Measurements from ENCODE around the gene DRC7.

Gene DRC7

DNA sequence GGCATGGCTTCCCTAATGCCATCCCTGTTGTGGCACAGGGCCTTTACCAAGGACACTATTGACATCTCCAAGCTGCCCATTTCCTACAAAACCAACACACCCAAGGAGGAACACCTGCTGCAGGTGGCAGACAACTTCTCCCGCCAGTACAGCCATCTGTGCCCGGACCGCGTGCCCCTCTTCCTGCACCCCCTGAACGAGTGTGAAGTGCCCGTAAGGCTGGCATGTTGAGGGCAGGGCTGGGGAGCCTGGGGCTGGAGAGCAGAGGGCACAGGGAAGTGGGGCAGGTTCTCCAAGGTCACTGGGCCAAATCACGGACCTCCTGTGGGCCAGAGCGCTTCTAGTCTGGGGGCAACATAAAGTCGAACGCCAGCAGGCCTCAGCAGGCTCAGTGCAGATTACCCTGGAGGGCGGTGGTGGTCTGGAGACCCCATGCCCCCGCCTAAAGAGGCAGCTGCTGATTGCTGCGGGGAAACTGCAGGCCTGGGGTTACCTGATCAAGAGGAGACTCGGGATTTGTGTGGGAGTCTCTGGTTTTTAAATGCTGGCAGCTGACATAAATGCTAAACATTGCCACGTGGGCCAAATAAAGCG lies 4.3 kb downstream of the DRC7 start:
- DNase-seq (ENCODE audit: insufficient read length, low spot score) (no peak), FAIRE-seq (no peak)
- TF ChIP-seq POLR2AphosphoS5 (IDR thresholded peaks at IDR 0.05; ENCODE audit: low read depth, low read length) (no peak), PAX5 (IDR thresholded peaks at IDR 0.05; ENCODE audit: insufficient read depth, low read length, severe bottlenecking) (no peak), SPI1 (IDR thresholded peaks at IDR 0.05; ENCODE audit: low read depth, low read length) (no peak), TAF1 (IDR thresholded peaks at IDR 0.05; ENCODE audit: low read depth, low read length) (no peak), POU2F2 (IDR thresholded peaks at IDR 0.05; ENCODE audit: low read depth, low read length) (no peak), POLR2A (IDR thresholded peaks at IDR 0.05; ENCODE audit: low read depth, low read length) (no peak)

DNA sequence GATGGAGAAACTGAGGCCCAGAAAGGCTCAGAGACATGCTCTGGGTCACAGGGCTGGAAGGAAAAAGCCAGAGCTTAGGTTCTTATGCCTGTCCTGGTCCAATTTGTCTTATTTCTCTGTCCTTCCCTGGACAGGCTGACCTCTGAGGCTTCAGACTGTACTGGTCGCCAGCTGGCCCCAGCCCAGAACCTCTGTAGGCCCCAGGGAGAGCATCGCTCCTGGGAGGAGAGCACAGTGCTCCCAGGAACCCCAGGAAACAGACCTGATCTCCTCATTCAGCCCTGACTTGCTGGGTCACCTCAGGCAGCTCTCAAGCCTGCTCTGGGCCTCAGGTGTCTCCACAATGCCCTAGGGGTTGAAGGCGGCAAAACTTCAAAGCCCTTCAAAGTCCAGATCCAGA lies 4.9 kb downstream of the DRC7 start:
- no peak for TF ChIP-seq POU2F2 (IDR thresholded peaks at IDR 0.05; ENCODE audit: low read depth, low read length)
- DNase-seq (ENCODE audit: insufficient read length, low spot score) (no peak), FAIRE-seq (no peak)

DNA sequence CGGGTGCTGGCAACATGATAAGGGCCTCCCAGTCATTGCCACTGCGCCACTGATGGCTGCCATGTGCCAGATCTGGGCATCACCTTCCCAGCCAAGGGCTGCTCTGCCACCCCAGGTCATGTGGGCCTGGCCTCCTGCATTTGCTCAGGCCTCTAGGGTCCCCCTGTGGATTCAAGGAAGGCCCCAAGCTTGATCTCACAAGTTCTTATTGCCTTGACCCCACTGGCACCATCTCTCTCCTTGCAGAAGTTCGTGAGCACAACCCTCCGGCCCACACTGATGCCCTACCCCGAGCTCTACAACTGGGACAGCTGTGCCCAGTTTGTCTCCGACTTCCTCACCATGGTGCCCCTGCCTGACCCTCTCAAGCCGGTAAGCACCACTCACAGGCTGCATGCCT lies 5.3 kb downstream of the DRC7 start:
- no peak for FAIRE-seq
- TF ChIP-seq POU2F2 (IDR thresholded peaks at IDR 0.05; ENCODE audit: low read depth, low read length): no peak
- no peak for TF ChIP-seq POLR2AphosphoS5 (IDR thresholded peaks at IDR 0.05; ENCODE audit: low read depth, low read length)

DNA sequence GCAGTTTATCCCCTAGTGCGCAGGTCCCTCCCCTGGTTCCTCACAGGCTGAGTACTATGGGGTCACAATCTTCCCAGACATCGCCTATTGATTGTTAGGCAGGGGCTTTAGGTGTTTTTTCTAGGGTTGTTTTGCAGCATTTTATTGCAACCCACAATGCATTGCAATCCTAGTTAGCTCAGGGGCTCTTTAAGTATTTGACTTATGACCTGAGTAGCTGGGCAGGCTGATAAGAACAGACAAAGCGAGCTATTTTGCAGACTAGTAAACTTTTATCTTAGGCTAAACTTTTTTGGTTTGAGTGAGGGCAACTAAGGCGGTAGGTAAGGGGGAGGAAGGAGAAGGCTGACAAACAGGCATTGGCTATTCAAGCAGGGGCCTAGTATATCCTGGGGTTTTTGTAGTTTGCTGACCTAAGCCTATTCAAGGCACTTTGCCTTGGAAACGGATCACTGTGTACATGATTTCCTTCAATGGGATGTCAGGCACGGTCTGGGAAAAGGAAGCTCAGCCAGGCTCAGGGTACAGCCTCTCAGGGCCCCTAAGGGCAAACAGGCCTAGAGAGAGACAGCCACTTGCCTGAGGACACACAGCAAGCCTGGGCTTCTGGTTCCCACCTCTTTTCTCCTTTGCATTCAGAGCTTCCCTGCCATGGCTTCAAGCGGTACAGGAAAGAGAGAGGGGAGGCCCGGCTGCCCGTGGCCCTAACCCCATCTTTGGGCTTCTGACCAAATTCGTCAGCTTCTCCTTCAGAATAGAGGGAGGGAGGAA lies 6.4 kb downstream of the DRC7 start:
- FAIRE-seq (no peak), DNase-seq (ENCODE audit: insufficient read length, low spot score) (no peak)
- TF ChIP-seq POU2F2 (IDR thresholded peaks at IDR 0.05; ENCODE audit: low read depth, low read length): no peak
- TF ChIP-seq POLR2A (IDR thresholded peaks at IDR 0.05; ENCODE audit: low read depth, low read length): no peak
- no peak for TF ChIP-seq SPI1 (IDR thresholded peaks at IDR 0.05; ENCODE audit: low read depth, low read length)
- no peak for TF ChIP-seq PAX5 (IDR thresholded peaks at IDR 0.05; ENCODE audit: insufficient read depth, low read length, severe bottlenecking)
- no peak for TF ChIP-seq TAF1 (IDR thresholded peaks at IDR 0.05; ENCODE audit: low read depth, low read length)
- no peak for TF ChIP-seq POLR2AphosphoS5 (IDR thresholded peaks at IDR 0.05; ENCODE audit: low read depth, low read length)

More for the DNA sequence above, 5.3 kb downstream of the DRC7 start:
- DNase-seq (ENCODE audit: insufficient read length, low spot score): no peak

DNA sequence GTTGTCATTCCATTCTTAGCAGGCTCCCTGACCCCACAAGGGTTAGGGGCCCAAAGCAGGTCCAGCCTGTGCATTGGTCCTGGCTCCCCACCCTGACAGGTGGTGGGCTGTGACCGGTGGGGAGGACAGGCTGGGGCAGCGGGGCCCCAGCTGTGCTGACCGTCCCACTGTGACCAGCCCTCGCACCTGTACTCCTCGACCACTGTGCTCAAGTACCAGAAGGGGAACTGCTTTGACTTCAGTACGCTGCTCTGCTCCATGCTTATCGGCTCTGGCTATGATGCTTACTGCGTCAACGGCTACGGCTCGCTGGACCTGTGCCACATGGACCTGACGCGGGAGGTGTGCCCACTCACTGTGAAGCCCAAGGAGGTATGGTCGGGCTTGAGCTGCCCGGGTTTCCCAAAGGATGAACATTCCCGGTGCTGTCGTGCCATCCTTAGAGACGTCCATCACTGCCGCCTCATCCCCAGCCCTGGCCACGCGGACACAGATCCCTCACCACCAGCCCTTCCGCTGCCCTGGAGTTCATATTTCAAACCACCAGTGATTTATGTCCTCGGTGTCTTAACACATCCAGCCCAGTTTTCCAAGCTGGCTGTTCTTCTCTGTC lies 7.3 kb downstream of the DRC7 start:
- DNase-seq (ENCODE audit: insufficient read length, low spot score) (no peak), FAIRE-seq (no peak)
- TF ChIP-seq TAF1 (IDR thresholded peaks at IDR 0.05; ENCODE audit: low read depth, low read length) (no peak), SPI1 (IDR thresholded peaks at IDR 0.05; ENCODE audit: low read depth, low read length) (no peak), POLR2AphosphoS5 (IDR thresholded peaks at IDR 0.05; ENCODE audit: low read depth, low read length) (no peak), POU2F2 (IDR thresholded peaks at IDR 0.05; ENCODE audit: low read depth, low read length) (no peak), POLR2A (IDR thresholded peaks at IDR 0.05; ENCODE audit: low read depth, low read length) (no peak)

DNA sequence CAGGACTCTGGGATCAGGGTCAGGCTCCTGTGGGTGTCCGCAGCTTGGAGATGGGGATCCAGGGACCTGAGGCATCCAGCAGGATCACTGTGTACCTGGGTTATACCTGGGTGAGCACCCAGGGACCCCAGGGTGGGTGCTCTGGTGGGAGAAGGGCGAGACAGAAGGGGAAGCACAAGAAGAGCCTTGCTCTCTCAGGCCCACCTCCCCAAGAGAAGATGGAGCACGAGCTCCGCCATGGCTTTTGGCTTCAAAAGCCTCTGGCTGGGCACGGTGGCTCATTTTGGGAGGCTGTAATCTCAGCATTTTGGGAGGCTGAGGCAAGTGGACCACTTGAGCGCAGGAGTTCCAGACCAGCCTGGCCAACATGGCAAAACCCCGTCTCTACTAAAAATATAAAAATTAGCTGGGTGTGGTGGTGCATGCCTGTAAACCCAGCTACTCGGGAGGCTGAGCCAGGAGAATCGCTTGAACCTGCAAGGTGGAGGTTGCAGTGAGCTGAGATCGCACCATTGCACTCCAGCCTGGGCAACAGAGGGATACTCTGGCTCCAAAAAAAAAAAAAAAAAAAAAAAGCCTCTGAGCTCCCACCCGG lies 8.9 kb downstream of the DRC7 start:
- no peak for TF ChIP-seq SPI1 (IDR thresholded peaks at IDR 0.05; ENCODE audit: low read depth, low read length)
- FAIRE-seq (no peak), DNase-seq (ENCODE audit: insufficient read length, low spot score) (no peak)

DNA sequence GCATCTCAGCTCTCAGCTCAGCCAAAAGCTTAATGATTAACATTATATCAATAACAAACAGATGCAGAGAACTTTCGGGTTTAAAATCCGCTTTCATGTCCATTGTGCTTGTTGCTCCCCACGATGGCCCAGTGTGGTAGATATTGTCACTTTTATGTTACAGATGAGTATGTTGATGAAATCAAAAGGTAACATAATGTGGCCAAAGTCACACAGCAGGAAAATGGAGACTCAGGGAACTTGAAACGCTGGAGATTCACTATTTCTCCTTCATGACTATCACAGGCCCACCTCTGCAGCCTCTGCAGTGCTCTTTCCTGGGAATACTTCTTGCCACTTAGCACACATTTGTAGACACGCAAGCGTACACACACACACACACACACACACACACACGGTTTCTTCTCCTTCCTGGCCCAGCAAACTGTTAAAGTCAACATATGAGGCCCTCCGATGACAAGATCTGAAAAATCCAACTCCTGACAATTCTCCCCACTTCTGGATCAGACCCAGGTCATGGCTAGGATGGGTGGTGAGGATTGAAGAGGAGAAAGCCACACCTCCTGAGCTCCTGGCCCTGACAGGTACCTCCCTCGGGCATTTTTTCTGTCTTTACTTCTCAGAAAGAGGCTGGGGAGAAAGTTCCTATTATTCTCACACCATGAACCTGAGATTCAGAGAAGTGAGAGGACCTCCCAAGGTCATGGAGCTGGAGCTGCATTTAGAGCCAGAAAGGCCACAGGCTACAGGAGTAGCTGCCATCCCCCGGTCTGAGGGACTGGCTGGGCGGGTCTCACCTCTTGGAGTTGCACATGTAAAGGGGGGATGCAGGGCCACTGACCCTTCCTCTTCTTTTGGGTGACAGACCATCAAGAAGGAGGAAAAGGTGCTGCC lies 9.7 kb downstream of the DRC7 start:
- FAIRE-seq (no peak), DNase-seq (ENCODE audit: insufficient read length, low spot score) (no peak)
- TF ChIP-seq SPI1 (IDR thresholded peaks at IDR 0.05; ENCODE audit: low read depth, low read length) (no peak), POLR2A (IDR thresholded peaks at IDR 0.05; ENCODE audit: low read depth, low read length) (no peak), PAX5 (IDR thresholded peaks at IDR 0.05; ENCODE audit: insufficient read depth, low read length, severe bottlenecking) (no peak), POLR2AphosphoS5 (IDR thresholded peaks at IDR 0.05; ENCODE audit: low read depth, low read length) (no peak), POU2F2 (IDR thresholded peaks at IDR 0.05; ENCODE audit: low read depth, low read length) (no peak), TAF1 (IDR thresholded peaks at IDR 0.05; ENCODE audit: low read depth, low read length) (no peak)

DNA sequence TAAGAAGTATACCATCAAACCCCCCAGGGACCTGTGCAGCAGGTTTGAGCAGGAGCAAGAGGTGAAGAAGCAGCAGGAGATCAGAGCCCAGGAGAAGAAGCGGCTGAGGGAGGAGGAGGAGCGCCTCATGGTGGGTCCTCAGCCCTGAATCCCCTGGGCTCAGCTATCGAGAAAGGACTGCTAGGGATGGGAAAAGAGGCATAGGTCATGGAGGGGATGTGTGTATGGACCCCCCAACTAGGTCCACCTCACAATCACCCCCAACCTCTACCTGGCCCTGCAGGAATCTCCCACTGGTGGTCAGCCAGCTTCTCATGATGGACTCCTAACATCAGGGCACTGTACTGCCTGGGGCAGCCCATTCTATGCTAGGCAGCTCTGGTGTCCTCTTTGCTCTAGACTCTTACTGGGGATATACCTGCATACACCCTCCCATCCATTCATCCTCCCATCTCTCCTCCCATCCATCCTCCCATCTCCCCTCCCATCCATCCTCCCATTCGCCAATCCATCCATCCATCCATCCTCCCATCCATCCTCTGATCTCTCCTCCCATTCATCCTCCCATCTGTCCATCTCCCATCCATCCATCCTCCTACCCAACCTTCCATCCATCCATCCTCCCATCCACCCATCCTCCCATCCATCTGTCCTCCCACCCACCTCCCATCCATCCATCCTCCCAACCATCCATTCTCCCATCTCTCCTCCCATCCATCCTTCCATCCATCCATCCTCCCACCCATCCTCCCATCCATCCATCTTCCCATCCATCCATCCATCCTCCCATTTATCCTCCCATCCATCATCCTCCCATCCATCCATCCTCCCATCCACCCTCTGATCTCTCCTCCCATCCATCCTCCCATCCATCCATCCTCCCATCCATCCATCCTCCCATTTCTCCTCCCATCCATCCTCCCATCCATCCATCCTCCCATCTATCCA lies 10.6 kb downstream of the DRC7 start:
- no peak for FAIRE-seq
- DNase-seq (ENCODE audit: insufficient read length, low spot score): no peak
- TF ChIP-seq TAF1 (IDR thresholded peaks at IDR 0.05; ENCODE audit: low read depth, low read length) (no peak), POLR2A (IDR thresholded peaks at IDR 0.05; ENCODE audit: low read depth, low read length) (no peak)

DNA sequence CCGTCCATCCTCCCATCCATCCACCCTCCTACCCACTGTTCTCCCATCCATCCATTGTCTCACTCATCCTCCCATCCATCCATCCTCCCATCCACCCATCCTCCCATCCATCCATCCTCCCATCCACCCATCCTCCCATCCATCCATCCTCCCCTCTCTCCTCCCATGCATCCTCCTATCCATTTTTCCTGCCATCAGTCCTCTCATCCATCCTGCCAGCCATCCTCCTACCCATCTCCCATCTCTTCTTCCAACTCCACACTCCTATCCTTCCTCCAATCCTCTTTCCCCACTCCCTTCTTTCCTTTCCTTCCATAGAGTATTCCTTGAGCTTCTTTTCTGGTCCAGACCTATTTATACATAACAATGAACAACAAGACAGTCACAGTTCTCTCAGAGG lies 12.1 kb downstream of the DRC7 start:
- FAIRE-seq (no peak), DNase-seq (ENCODE audit: insufficient read length, low spot score) (no peak)
- TF ChIP-seq PAX5 (IDR thresholded peaks at IDR 0.05; ENCODE audit: insufficient read depth, low read length, severe bottlenecking) (no peak), TAF1 (IDR thresholded peaks at IDR 0.05; ENCODE audit: low read depth, low read length) (no peak), POU2F2 (IDR thresholded peaks at IDR 0.05; ENCODE audit: low read depth, low read length) (no peak), POLR2AphosphoS5 (IDR thresholded peaks at IDR 0.05; ENCODE audit: low read depth, low read length) (no peak), POLR2A (IDR thresholded peaks at IDR 0.05; ENCODE audit: low read depth, low read length) (no peak), SPI1 (IDR thresholded peaks at IDR 0.05; ENCODE audit: low read depth, low read length) (no peak)
